Activated T-helper 1 cell treated with anti-CD3 and anti-CD28 coated beads, Interleukin-12 subunit alpha, Interleukin-12 subunit beta, Interleukin-2, Interleukin-4 antibody, amounts not matched to agents 30 ng/mL and 10 ng/mL and 1 ng/mL, durations not matched to agents 14 hours and 24 hours and 36 hours (primary cell): Measurements from ENCODE around the gene HIPK3. TPM values are rescaled to one million over a fixed set of nuclear protein-coding genes. Genes with fewer than 3 reads are reported as not detected.
"Not testable (repeated sequence)": the region's sequence is repeated elsewhere in the genome, so short reads cannot be mapped to it uniquely, and the experiment has no call there.

ENCODE experiments used
- DNase-seq: peaks from one replicate; pipeline ENCODE4 v3.0.0; 2021; ENCODE audit warnings: low spot score
- H3K27ac Mint-ChIP-seq: one replicate; pipeline ENCODE4 v1.8.0; 2021; ENCODE audit warnings: mild to moderate bottlenecking, mixed read lengths
- H3K27me3 Mint-ChIP-seq: one replicate; pipeline ENCODE4 v1.8.0; 2022; ENCODE audit warnings: mild to moderate bottlenecking, moderate library complexity, mixed read lengths; ENCODE audit not compliant: insufficient read depth
- H3K36me3 Mint-ChIP-seq: one replicate; pipeline ENCODE4 v1.8.0; 2021; ENCODE audit warnings: low read depth, mixed read lengths
- H3K4me1 Mint-ChIP-seq: one replicate; pipeline ENCODE4 v1.8.0; 2021; ENCODE audit warnings: low read depth, mixed read lengths
- H3K4me3 Mint-ChIP-seq: one replicate; pipeline ENCODE4 v1.8.0; 2021; ENCODE audit warnings: mild to moderate bottlenecking, moderate library complexity, mixed read lengths
- H3K9me3 Mint-ChIP-seq: one replicate; pipeline ENCODE4 v1.8.0; 2021; ENCODE audit warnings: mixed read lengths
- intact Hi-C: fragments of 100-400 bp; cut with micrococcal nuclease; formaldehyde crosslinking; loops from one replicate; pipeline ENCODE4 v1.15.1; 2024
- total RNA-seq: library from RNA; stranded (reverse); gene quantifications from 2 replicates; pipeline ENCODE4 v1.2.3, GENCODE V29; 2022

Gene HIPK3
- total RNA-seq, 1 donor from 2014 or later: 37.7 TPM

DNA sequence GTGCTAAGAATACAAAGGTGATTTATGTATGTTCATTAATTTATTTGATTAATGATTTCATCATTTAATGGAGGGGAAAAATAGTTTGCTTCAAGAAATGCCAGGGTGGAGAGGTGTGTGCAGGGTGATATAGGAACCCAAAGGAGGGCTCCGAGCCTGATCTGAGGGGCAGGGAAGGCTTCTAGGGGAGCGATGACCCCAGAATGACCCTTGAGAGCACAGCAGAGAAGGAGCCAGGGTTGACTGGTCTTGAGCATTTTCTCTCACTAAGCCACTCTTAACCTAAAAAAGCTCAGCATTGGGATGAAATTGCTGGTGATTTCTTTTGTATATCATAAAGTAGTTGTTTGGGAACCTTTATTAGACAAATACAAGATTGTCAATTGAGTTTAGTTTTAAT is 35.1 kb downstream of the HIPK3 start:
- intact Hi-C loops: no loop called here
- no peak for DNase-seq
- Mint-ChIP-seq H3K4me1 (peaks cover 5% of the 10 kb centered on the region), H3K36me3 (peaks cover 14% of the 10 kb centered on the region), H3K27me3 (no peaks in the 10 kb centered on the region), H3K4me3 (no peak overlapping the region), H3K27ac (no peak overlapping the region), H3K9me3 (no peaks in the 10 kb centered on the region)

DNA sequence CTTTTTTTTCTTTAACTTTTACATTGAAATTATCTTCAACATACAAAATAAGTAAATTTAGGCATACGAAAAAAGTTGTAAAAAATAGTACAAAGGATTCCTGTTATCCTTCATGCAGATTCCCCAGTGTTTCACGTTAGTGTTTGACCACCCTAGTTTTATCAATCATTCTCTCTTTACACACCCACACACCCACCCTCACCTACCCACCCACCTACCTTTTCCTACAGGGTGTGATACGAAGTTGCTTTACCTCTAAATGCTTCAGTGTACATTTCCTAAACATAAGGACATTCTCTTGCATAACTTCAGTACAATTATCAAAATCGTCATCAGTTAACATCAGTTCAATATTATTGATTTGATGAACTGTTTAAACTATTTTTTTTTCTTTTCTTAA is 37.0 kb downstream of the HIPK3 start:
- Mint-ChIP-seq H3K4me3 (no peak overlapping the region), H3K27ac (no peak overlapping the region), H3K9me3 (no peaks in the 10 kb centered on the region), H3K4me1 (peaks cover 5% of the 10 kb centered on the region), H3K36me3 (peaks cover 12% of the 10 kb centered on the region), H3K27me3 (no peaks in the 10 kb centered on the region)
- intact Hi-C loops: no loop called here
- DNase-seq: no peak

DNA sequence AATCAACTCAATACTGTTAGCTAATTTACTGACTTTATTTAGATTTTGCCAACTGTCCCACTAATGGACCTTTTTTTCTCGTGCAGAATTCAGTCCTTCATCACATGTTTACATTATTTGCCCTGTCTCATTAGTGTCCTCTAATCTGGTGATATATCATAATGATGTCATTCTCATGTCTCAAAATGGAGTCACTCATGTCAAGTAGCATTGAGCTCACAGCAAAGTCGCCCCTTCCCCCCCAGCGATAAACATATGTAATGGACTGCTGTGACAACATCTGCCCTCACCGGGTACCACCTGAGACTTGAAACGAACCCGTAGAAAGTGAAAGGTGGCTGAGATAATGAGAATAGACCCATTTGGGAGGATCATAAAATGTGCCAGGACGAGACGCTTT is 37.6 kb downstream of the HIPK3 start:
- intact Hi-C loops: no loop called here
- Mint-ChIP-seq H3K9me3 (no peaks in the 10 kb centered on the region), H3K4me1 (peaks cover 5% of the 10 kb centered on the region), H3K4me3 (no peak overlapping the region), H3K36me3 (peaks cover 12% of the 10 kb centered on the region), H3K27ac (no peak overlapping the region), H3K27me3 (no peaks in the 10 kb centered on the region)
- no peak for DNase-seq

DNA sequence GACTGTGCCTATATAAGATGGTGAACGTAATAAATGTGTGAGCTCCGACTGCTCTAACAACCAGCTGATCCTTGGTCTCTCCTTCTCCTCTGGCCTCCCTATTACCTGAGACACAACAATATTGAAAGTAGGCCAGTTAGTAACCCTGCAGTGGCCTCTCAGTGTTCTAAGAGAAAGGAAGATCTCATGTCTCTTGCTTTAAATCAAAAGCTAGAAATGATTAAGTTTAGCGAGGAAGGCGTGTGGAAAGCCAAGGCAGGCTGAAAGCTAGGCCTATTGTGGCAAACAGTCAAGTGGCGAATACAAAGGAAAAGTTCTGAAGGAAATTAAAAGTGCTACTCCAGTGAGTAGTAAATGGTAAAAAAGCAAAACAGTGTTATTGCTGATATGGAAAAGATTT is 39.5 kb downstream of the HIPK3 start:
- Mint-ChIP-seq H3K27me3 (no peaks in the 10 kb centered on the region), H3K36me3 (peaks cover 12% of the 10 kb centered on the region), H3K9me3 (no peaks in the 10 kb centered on the region), H3K4me1 (peaks cover 5% of the 10 kb centered on the region), H3K4me3 (no peak overlapping the region), H3K27ac (no peak overlapping the region)
- intact Hi-C loops: no loop called here
- DNase-seq: no peak

DNA sequence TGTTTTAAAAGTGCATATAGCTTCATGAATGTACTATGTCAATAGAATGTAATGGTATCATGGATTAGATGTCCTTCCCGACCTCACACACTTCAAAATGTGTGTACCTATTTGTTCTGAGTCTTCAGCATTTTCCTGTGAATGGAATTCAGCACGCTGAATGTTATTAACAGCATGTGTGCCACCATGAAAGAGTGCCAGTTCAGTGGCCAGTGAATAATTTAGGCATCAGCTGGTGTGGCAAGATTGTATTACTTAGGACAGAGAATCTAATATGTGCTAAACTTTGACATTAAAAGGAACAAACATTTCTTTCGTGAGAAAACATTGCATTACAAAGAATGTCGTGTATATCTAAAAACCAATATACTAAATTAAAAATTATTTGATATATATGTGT is 46.4 kb downstream of the HIPK3 start:
- DNase-seq: no peak
- Mint-ChIP-seq H3K27ac (no peak overlapping the region), H3K27me3 (no peaks in the 10 kb centered on the region), H3K4me1 (no peaks in the 10 kb centered on the region), H3K4me3 (no peak overlapping the region), H3K9me3 (no peaks in the 10 kb centered on the region), H3K36me3 (peaks cover 2% of the 10 kb centered on the region)
- intact Hi-C loops: no loop called here

DNA sequence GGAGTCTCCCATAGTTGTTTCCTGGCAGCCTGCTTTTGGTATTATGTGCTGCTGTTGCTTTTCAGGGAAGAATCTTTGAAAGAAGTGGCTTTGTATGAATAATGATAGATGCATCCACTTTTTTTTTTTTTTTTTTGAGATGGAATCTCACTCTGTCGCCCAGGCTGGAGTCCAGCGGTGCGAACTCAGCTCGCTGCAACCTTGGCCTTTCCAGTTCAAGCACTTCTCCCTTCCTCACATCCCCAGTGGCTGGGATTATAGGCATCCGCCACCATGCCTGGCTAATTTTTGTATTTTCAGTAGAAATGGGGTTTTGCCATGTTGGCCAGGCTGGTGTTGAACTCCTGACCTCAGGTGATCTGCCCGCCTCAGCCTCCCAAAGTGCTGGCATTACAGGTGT is 49.6 kb downstream of the HIPK3 start:
- H3K27me3 Mint-ChIP-seq, H3K9me3 Mint-ChIP-seq, intact Hi-C loops, H3K36me3 Mint-ChIP-seq, DNase-seq, H3K27ac Mint-ChIP-seq, H3K4me3 Mint-ChIP-seq, H3K4me1 Mint-ChIP-seq: not testable (repeated sequence)

DNA sequence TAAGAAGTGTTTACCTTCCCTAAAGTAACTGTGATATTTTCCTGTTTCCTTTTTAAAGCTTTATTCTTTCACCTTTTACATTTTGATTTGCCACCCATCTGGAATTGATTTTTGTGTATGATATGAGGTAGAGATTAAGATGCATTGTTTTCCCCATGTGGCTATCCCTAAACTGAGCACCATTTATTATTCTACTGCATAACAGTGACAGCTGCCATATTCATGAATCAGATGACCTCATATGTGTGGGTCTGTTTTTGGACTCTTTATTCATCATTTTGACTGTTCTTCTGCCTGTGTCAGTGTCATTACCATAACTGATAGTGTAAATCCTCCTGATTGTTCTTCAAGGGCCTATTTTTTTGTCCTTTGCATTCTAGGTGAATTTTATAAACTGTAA is 50.8 kb downstream of the HIPK3 start:
- no peak for DNase-seq
- peaks cover 4% of the 10 kb centered on the region for H3K36me3 Mint-ChIP-seq
- no peaks in the 10 kb centered on the region for H3K9me3 Mint-ChIP-seq
- H3K27ac Mint-ChIP-seq: no peak overlapping the region
- intact Hi-C loops: no loop called here
- peaks cover 7% of the 10 kb centered on the region for H3K4me1 Mint-ChIP-seq
- H3K4me3 Mint-ChIP-seq: no peak overlapping the region
- H3K27me3 Mint-ChIP-seq: no peaks in the 10 kb centered on the region

DNA sequence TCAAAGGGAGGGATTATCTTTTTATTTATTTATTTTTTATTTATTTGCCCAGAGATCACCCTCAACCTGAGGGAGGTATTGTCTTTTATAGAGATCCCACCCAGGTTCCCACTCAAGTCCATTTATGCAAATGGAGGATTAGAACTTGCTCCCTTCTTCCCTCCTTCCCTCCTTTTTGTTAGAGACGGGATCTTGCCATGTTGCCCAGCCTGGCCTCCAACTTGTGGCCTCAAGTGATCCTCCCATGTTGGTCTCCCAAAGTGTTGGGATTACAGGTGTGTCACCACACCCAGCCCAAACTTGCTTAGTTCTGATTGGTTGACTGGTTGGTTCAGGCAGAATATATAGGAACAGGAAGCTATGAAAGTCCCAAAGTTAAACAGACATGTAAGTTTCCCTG is 51.9 kb downstream of the HIPK3 start:
- no peak for DNase-seq
- H3K36me3 Mint-ChIP-seq: peaks cover 2% of the 10 kb centered on the region
- no peaks in the 10 kb centered on the region for H3K9me3 Mint-ChIP-seq
- no peaks in the 10 kb centered on the region for H3K27me3 Mint-ChIP-seq
- no peak overlapping the region for H3K4me3 Mint-ChIP-seq
- intact Hi-C loops: no loop called here
- no peak overlapping the region for H3K27ac Mint-ChIP-seq
- peaks cover 7% of the 10 kb centered on the region for H3K4me1 Mint-ChIP-seq

DNA sequence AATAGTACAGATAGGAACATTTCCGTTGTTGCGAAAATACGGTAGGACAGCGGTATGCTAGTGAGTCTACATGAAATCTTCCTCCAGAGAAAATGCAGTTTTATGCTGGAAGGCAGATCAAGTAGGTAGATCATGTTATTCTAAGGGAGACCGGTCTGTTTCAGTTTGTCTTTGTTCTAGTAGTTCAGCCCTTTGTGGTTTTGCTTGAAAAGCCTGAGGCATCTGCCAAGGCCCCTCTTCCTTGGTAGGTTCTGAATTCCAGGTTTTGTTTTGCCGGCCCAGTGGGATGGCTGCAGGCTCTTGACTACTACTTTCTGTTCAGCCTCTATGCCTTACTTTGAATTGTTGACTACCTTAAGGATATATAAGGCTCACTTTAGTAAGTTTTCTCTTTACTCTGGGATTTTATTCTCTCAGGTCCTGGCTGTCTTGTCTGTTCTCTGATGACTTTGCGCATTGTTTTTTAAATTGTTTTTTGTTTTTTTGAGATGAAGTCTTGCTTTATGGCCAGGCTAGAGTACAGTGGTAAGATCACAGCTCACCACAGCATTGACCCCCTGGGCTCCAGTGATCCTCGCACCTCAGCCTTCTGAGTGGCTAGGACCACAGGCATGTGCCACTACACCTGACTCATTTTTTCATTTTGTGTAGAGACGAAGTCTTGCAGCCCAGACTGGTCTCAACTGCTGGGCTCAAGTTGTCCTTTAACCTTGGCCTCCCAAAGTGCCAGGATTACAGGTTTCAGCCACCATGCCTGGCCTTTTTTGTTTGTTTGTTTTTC is 53.7 kb downstream of the HIPK3 start:
- Mint-ChIP-seq H3K9me3 (no peaks in the 10 kb centered on the region), H3K27me3 (no peaks in the 10 kb centered on the region), H3K4me3 (no peak overlapping the region), H3K4me1 (peaks cover 11% of the 10 kb centered on the region), H3K36me3 (peaks cover 5% of the 10 kb centered on the region), H3K27ac (no peak overlapping the region)
- intact Hi-C loops: no loop called here
- DNase-seq: no peak

DNA sequence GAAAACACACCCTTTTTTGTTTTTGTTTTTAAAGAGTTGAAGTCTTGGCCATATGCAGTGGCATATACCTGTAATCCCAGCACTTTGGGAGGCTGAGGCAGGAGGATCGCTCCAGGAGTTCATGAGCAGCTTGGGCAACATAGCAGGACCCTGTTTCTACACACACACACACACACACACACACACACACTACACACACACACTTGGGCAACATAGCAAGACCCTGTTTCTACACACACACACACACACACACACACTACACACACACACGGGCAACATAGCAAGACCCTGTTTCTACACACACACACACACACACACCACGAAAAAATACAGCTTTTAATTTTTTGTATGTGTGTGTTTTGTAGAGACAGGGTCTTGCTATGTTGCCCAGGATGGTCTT is 54.5 kb downstream of the HIPK3 start:
- Mint-ChIP-seq H3K27ac (no peak overlapping the region), H3K9me3 (no peaks in the 10 kb centered on the region), H3K36me3 (peaks cover 6% of the 10 kb centered on the region), H3K27me3 (no peaks in the 10 kb centered on the region), H3K4me1 (peaks cover 13% of the 10 kb centered on the region), H3K4me3 (no peak overlapping the region)
- intact Hi-C loops: no loop called here
- DNase-seq: no peak

DNA sequence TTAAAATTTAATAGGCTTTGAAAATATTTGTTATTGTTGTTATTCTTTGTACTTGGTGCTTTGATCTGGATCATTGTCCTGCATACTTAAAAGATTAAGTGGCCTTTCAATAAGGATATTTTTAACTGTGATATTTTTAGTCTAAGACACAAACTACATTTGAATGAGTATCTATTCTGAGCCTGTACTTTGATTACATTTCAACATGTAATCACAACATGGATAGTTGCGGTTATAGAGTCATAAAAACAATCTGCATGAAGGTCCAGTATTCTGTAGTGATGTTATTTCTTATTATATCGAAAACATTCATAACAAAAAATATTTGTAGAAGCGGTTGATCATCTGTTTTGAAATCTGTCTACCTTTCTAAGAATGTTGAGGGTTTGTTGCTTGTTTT is 58.6 kb downstream of the HIPK3 start:
- Mint-ChIP-seq H3K27me3 (no peaks in the 10 kb centered on the region), H3K36me3 (peaks cover 4% of the 10 kb centered on the region), H3K9me3 (no peaks in the 10 kb centered on the region), H3K4me3 (no peak overlapping the region), H3K4me1 (peaks cover 10% of the 10 kb centered on the region), H3K27ac (no peak overlapping the region)
- DNase-seq: no peak
- intact Hi-C loops: no loop called here

DNA sequence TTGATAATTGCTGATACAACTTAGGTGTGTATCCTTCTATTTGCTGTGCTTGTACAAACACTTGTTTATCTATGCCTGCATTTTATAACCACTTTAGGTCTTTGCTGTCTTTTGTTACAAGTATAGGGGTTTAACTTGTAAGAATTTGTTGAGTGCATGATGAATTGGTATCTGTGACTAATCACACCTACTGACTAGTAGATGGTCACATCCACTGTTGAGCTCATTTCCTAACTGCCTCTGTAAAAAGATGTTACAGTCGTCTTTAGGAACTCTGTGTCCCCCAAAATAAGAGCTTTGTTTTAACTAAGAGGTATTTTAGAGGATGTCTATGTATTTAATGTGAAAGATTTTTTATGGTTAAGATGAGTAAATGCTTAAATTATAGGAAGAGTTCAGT is 60.5 kb downstream of the HIPK3 start:
- Mint-ChIP-seq H3K4me3 (no peak overlapping the region), H3K27ac (no peak overlapping the region), H3K9me3 (no peaks in the 10 kb centered on the region), H3K4me1 (peaks cover 6% of the 10 kb centered on the region), H3K27me3 (no peaks in the 10 kb centered on the region), H3K36me3 (peaks cover 4% of the 10 kb centered on the region)
- no peak for DNase-seq
- intact Hi-C loops: no loop called here

DNA sequence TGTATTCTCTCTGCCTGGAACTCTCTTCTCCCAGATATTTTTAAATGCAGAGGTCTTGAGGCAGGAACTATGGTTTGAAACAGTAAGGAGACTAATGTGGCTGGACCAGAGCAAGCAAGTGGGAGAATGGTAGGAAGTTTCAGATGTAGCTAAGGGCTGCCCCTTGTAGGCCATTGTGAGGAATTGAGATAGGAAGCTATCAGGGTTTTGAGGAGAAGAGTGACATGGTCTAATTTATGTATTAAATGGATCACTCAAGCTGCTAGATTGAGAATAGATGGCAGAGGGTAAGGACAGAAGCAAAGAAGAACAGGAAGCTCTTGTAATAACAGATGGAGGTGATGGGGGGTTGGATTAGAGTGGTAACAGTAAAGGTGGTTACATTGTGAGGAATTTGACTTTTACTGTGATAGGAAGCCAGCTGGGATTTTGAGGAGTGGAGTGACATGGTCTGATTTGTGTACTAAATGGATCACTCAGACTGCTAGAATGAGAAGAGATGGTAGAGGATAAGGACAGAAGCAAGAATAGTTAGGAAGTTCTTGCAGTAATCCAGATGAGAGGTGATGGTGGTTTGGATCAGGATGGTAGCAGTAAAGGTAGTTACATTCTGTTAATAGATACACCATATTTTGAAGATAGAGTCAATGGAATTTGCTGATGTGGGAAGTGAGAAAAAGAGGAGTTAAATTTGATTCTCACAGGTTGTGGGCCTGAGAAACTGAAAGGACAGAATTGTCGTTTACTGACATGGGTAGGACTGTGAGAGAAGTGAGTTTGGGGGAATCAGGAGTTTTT is 63.0 kb downstream of the HIPK3 start:
- H3K4me1 Mint-ChIP-seq: peaks cover 6% of the 10 kb centered on the region
- H3K4me3 Mint-ChIP-seq: no peak overlapping the region
- intact Hi-C loops: no loop called here
- no peaks in the 10 kb centered on the region for H3K27me3 Mint-ChIP-seq
- no peak for DNase-seq
- H3K27ac Mint-ChIP-seq: no peak overlapping the region
- H3K9me3 Mint-ChIP-seq: no peaks in the 10 kb centered on the region
- peaks cover 4% of the 10 kb centered on the region for H3K36me3 Mint-ChIP-seq
